IMR-90 (cell line): ENCODE measurements around the gene PIK3R4.

Experiments used
- CEBPB ChIP-seq: IDR thresholded peaks from 2 replicates; pipeline ENCODE4 v1.6.1; 2012; ENCODE audit warnings: low read depth, low read length, improper control_type of control experiment
- MAZ ChIP-seq: IDR thresholded peaks from 2 replicates; pipeline ENCODE4 v1.6.1; 2012; ENCODE audit warnings: low read depth, mild to moderate bottlenecking, low read length, improper control_type of control experiment, moderate library complexity, borderline replicate concordance
- MXI1 ChIP-seq: IDR thresholded peaks from 2 replicates; pipeline ENCODE4 v1.6.1; 2012; ENCODE audit warnings: low read depth, mild to moderate bottlenecking, low read length, moderate library complexity, borderline replicate concordance
- POLR2A ChIP-seq: IDR thresholded peaks from 2 replicates; pipeline ENCODE4 v1.6.1; 2012; ENCODE audit warnings: mild to moderate bottlenecking, low read depth, low read length
- RAD21 ChIP-seq: IDR thresholded peaks from 2 replicates; pipeline ENCODE4 v1.6.1; 2012; ENCODE audit warnings: low read length, improper control_type of control experiment
- RFX5 ChIP-seq: IDR thresholded peaks from 2 replicates; pipeline ENCODE4 v1.8.0; 2012; ENCODE audit warnings: low read depth, mild to moderate bottlenecking, low read length, moderate library complexity
- TF ChIP-seq, protein P1 (sequence below): conservative IDR thresholded peaks from 2 replicates; pipeline ENCODE4 v1.5.1; 2012; ENCODE audit warnings: mild to moderate bottlenecking, low read depth, low read length, improper control_type of control experiment

DNA sequence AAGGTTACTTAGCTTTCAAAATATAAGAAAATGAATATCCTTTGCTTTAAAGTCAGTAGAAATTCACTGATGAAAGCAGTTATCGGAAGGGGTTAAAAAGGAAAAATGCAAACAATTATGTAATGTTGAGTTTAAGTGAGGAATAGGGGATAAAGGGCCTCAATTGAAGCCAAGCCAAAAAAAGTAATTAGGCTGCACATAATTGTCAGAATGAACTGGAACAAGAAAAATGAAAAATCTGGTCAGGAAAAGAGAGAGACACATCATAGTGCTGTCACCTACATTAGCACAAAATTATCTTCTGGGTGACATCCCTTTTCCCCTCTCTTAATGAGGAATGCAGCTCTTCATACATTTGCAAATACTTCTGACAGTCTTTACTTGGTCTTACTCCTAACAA lies 48.8 kb upstream of the PIK3R4 start:
- TF ChIP-seq, protein P1, sequence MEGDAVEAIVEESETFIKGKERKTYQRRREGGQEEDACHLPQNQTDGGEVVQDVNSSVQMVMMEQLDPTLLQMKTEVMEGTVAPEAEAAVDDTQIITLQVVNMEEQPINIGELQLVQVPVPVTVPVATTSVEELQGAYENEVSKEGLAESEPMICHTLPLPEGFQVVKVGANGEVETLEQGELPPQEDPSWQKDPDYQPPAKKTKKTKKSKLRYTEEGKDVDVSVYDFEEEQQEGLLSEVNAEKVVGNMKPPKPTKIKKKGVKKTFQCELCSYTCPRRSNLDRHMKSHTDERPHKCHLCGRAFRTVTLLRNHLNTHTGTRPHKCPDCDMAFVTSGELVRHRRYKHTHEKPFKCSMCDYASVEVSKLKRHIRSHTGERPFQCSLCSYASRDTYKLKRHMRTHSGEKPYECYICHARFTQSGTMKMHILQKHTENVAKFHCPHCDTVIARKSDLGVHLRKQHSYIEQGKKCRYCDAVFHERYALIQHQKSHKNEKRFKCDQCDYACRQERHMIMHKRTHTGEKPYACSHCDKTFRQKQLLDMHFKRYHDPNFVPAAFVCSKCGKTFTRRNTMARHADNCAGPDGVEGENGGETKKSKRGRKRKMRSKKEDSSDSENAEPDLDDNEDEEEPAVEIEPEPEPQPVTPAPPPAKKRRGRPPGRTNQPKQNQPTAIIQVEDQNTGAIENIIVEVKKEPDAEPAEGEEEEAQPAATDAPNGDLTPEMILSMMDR, result no peak
- TF ChIP-seq MAZ (no peak), CEBPB (no peak), POLR2A (no peak), MXI1 (no peak), RFX5 (no peak), RAD21 (no peak)
